Femur (tissue), 1 donor: ENCODE data around the gene SCO1.
A peak's percentile ranks its signal among the peaks of the same experiment; 100 is the strongest.

Source experiments
- DNase-seq: peaks from one replicate; pipeline ENCODE4 v3.0.0-alpha.2; 2017

Gene SCO1

GRCh38 chr17:10652984-10653659, 44.2 kb downstream of the SCO1 start:
- no peak for DNase-seq

DNA sequence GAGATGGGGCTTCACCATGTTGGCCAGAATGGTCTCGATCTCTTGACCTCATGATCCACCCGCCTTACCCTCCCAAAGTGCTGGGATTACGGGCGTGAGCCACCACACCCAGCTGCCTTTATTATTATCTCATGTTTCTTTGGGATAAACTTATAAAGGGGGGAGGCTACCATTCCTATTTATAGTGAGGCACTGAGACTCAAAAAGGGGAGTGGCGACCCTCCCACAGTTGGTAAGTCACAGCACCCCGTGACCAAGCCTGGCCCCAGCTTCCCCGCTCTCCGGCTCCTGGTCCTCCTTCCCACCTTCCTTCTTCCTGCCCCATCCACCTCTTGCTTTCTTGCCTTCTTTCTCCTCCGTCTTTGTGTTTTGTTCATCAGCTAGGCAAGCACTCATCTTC, 45.4 kb downstream of the SCO1 start:
- no peak for DNase-seq

GRCh38 chr17:10649602-10650001, 47.7 kb downstream of the SCO1 start:
- no peak for DNase-seq

DNA sequence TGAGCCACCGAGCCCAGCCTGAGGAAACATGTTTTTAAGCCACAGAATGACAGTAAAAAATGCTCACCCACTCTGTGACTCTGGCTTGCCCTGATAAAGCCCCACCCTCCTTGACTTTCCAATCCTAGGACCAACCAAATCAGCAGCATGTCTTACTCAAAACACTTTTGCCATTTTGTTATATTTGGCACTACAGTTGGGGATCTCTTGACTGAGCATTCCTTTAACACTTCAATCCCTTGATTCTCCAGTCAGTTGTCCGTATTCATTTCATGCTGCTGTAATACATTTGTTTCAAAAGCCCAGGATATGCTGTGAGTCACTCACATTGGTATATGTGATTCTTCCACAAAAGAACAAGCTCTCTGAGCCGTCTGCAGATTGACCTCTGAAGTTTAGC, 48.4 kb downstream of the SCO1 start:
- no peak for DNase-seq

GRCh38 chr17:10648381-10648780, 49.0 kb downstream of the SCO1 start:
- DNase-seq, result no peak

GRCh38 chr17:10646392-10646990, 50.8 kb downstream of the SCO1 start:
- DNase-seq, result peak; percentile 88

DNA sequence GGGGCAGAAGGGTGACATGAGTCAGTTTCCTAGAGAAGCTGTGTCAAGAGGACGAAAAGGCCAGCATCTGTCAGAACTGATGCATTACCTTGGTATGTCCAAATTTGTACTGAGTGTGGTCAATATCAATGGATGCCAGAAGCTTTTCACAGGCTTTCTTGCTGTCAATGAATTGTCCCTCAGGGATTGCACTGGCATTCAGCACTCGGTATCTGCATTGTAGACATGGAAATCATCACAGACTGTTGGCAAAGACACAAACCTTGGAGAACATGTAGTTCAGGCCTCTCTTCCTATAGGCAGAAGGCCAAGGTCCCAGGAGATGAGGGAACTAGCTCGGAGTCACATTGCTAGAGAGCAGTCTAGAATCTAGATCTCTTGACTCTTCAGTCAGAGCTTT, 56.9 kb downstream of the SCO1 start:
- DNase-seq, result no peak

GRCh38 chr17:10638151-10638550, 59.2 kb downstream of the SCO1 start:
- no peak for DNase-seq

DNA sequence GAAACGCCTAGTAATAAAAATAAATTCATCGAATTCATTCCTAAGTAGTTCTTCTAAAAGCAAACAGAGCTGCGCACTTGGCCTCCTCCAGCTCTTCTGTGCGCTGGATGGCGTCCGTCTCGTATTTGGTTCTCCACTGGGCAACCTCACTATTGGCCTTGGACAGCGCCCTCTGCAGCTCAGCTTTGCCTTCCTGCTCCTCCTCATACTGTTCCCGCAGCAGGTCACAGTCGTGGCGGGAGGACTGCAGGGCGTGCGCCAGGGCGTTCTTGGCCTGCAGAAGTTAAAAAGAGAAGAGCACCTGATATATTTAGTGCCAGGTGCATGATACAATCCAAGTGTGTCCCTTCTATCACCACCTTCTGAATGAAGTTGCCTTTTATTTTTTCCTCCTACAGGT, 62.0 kb downstream of the SCO1 start:
- no peak for DNase-seq

GRCh38 chr17:10633738-10634379, 63.5 kb downstream of the SCO1 start:
- DNase-seq, result no peak

- DNase-seq, result no peak
Measured at GRCh38 chr17:10631701-10632100, 65.6 kb downstream of the SCO1 start.

- no peak for DNase-seq
Measured at GRCh38 chr17:10631048-10631700, 66.2 kb downstream of the SCO1 start.

GRCh38 chr17:10629706-10630105, 67.6 kb downstream of the SCO1 start:
- no peak for DNase-seq

DNA sequence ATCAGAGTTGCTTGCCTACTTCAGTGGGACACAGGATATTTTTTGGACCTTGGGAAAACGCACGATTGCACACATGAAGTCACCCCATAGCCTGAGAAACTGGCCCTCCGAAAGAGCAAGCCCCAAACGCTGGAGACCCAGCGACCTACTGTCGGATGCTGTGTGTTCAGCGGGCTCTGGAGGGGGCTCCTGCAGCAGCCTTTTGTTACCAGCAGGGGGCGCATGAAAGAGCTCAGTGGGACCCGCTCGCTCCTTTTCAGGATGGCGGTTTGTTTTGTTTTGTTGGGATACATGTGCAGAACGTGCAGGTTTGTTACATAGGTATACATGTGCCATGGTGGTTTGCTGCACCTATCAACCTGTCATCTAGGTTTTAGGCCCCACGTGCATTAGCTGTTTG, 68.6 kb downstream of the SCO1 start:
- no peak for DNase-seq

- DNase-seq, result no peak
Measured at GRCh38 chr17:10626390-10626789, 70.9 kb downstream of the SCO1 start.

GRCh38 chr17:10624969-10625368, 72.4 kb downstream of the SCO1 start:
- DNase-seq, result peak; percentile 81

DNA sequence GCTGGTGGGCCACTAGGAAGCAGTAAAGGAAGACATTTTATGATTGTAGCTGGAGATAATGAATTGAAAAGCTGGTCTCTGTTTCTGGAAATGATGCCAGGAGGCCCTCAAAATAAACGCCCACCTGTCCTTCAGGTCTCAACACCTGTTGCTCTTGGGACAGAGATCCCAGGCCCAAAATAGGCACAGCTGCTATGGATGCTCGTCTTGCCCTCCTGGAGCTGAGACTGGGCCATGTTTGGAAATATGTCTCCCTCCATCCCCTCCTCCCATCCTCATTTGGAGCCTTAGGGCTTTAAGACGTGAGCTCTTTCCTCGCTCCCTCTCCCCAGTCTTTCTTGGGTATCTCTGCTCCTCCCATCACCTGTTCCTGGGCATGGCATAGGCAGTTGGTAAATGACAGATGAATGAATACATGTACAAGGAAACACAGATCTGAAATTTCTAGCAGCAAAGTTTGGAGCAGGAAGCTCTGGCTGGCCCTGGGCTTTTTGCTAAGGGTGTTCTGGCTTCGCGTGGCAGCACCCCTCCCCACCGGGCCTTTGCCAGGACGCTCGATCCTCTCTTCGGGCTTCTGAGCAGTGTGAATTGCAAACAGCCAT, 73.5 kb downstream of the SCO1 start:
- DNase-seq, result peak; percentile 60

DNA sequence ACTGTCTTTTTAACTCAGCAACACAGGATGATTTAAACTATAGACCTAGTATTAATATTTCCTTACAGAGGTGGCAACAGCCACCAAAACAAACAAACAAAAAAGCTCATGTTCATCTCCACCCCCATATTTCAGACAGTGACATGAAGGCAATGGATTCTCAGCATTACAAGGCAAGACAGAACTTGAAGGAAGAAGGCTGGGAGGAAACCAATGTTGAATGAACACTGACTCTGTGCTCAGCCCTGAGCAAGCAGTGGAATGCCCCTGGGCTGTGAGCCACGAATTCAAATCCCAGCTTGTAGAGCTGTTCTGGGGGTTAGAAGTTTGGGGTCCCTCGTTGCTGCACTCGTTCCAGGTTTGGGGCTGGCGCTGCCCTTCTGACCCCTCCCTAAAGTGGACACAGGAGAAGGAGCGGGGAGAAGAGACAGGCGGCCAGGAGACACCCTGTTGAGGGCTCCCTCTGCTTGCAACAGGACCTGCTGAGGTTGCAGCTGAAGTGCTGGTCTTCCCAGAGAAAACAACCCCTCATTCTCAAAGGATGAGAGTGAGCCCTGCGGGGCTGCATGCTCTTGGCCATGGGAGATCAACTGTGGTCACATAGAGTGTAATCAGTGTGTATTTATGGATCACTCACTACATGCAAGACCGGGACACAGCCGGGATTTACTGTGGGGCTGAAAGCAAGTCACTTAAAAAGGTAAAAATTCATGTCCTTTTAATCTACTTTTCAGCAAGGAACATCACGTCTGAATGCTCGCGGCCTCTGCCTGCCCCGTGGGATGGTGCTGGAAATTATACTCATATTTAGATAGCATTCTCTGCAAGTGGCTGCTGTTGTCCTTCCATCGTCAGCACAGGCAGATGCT, 74.5 kb downstream of the SCO1 start:
- DNase-seq, result no peak
